GM21381 (cell line): ENCODE data around the gene AKIRIN1.
"Not testable (repeated sequence)": the region's sequence is repeated elsewhere in the genome, so short reads cannot be mapped to it uniquely, and the experiment has no call there.

Experiments
- ATAC-seq: cut with Tn5 transposase; IDR thresholded peaks from one replicate; pipeline ENCODE4 v1.9.1; 2021; ENCODE audit warnings: mild to moderate bottlenecking, moderate library complexity; ENCODE audit not compliant: unreplicated experiment

AKIRIN1 gene

GRCh38 chr1:39044762-39045161, 53.7 kb downstream of the AKIRIN1 start:
- ATAC-seq: no peak

GRCh38 chr1:39045231-39045630, 54.2 kb downstream of the AKIRIN1 start:
- no peak for ATAC-seq

DNA sequence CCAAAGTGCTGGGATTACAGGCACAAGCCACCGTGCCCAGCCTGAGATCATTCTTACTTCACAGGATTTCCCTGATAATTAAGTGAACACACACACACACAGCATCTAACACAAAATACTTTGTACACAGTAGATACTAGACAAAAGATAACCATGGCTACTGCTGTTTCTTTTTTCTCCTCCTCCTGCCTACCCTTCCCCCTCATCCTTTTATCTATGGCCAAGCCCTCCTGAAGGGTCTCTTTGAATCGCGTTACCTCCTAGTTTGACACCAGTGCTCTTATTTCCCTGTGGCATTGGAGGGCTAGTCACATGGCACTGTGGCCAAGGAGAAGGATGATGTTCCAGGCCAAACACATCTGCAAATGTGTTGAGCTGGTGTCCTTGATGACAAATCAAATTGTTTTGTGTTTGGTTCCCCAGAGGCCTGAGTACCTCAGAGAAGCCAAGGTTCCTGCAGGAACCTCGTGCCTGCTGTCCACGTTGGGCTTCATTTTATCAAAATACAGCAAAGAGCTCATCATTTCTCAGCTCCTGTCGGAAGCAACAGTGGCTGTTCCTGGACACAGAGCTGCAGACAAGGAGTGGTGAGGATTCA, 55.6 kb downstream of the AKIRIN1 start:
- no peak for ATAC-seq

GRCh38 chr1:39047374-39048229, 56.5 kb downstream of the AKIRIN1 start:
- ATAC-seq: no peak

- no peak for ATAC-seq
Observed at GRCh38 chr1:39048745-39049370, 57.8 kb downstream of the AKIRIN1 start.

- ATAC-seq: no peak
Observed at GRCh38 chr1:39050001-39050400, 58.9 kb downstream of the AKIRIN1 start.

DNA sequence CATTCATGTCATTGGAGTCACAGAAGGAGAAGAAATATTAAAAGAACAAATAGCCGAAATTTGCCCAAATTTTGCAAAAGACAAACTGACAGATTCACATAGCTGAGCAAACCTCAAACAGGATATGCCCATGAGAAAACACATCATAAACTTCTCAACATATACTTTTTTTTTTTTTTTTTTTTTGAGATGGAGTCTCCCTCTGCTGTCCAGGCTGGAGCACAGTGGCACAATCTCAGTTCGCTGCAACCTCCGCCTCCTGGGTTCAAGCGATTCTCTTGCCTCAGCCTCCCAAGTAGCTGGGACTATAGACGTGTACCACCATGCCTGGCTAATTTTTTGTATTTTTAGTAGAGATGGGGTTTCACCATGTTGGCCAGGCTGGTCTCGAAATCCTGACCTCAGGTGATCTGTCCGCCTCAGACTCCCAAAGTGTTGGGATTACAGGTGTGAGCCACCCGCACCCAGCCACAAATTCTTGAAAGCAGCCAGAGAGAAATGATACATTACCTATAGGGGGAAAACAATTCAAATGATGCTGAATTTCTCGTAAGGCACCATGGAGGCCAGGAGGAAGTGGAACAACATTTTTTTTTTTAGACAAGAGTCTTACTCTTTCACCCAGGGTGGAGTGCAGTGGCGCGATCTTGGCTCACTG, 60.2 kb downstream of the AKIRIN1 start:
- ATAC-seq: not testable (repeated sequence)

DNA sequence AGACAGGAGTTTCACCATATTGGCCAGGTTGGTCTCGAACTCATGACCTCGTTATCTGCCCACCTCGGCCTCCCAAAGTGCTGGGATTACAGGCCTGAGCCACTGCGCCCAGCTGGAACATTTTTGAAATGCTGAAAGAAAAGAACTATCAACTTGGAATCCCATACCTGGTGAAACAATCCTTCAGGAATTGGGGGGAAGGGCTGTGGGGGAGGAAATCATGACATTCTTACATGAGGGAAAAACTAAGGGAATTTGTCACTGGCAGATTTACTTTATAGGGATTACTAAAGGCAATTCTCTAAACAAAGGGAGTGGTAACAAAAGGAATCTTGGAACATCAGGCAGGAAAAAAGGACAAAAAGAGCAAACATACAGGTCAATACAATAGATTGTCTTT, 60.9 kb downstream of the AKIRIN1 start:
- ATAC-seq: no peak

DNA sequence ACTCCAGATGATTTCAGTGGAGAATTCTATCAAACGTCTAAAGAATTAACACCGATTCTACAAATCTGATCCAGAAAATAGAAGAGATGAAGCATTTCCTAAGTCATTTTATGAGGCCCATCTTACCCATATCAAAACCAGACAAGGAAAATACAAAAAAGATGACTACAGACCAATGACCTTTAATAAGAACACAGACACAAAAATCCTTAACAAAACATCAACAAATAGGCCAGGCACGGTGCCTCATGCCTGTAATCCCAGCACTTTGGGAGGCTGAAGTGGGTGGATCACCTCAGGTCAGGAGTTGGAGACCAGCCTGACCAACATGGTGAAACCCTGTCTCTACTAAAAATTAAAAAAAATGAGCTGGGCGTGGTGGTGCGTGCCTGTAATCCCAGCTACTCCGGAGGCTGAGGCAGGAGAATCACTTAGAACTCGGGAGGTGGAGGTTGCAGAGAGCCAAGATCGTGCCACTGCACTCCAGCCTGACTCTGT, 64.2 kb downstream of the AKIRIN1 start:
- ATAC-seq: not testable (repeated sequence)
